Thyroid gland (tissue), 4 donors: ENCODE data around the gene VPS54.

Source experiments
- POLR2A ChIP-seq, 2 donors: fragments of 450-650 bp; IDR thresholded peaks; one replicate each; pipeline ENCODE4 v1.6.1; 2017; ENCODE audit warnings: antibody characterized with exemption in 2 of 2, mild to moderate bottlenecking in 2 of 2, moderate library complexity in 1 of 2
- TF ChIP-seq, protein P1 (sequence below), 6 experiments: fragments of 200-600 bp in 3 of 6; fragments of 450-650 bp in 3 of 6; sonication (generic) in 3 of 6; IDR thresholded peaks; one replicate each; pipeline ENCODE4 v1.5.1; 2016 to 2019; ENCODE audit warnings: antibody characterized with exemption in 6 of 6, mild to moderate bottlenecking in 2 of 6, inconsistent platforms in 1 of 6, moderate library complexity in 1 of 6

DNA sequence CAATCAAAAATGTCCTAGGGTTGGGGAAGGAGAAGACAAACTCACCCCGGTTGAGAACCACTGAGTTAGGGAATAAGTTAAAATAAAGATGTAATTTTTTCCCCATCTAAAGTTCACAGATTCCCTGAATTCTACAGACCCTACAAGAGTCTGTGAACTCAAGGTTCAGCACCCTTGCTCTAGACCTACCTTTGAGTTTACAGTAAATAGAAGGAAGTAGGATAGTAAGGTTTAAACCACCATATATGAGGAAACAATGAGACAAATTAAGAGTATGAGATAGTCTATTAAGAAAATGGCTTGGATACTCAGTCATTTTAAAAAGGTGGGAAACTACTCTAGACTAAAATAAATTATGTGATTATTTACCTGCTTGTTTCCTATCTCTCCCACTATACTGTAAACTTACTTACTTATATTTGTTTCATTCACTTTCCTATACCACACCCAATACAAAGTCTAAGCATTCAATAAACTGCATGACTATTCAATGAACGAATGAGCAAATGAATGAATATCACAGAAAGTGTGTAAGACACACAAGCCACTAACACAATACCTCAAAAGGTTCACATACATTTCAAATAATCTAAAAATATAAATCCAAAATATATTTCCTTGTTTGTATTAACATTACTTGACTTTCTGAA lies 13.4 kb downstream of the VPS54 start:
- TF ChIP-seq, protein P1, sequence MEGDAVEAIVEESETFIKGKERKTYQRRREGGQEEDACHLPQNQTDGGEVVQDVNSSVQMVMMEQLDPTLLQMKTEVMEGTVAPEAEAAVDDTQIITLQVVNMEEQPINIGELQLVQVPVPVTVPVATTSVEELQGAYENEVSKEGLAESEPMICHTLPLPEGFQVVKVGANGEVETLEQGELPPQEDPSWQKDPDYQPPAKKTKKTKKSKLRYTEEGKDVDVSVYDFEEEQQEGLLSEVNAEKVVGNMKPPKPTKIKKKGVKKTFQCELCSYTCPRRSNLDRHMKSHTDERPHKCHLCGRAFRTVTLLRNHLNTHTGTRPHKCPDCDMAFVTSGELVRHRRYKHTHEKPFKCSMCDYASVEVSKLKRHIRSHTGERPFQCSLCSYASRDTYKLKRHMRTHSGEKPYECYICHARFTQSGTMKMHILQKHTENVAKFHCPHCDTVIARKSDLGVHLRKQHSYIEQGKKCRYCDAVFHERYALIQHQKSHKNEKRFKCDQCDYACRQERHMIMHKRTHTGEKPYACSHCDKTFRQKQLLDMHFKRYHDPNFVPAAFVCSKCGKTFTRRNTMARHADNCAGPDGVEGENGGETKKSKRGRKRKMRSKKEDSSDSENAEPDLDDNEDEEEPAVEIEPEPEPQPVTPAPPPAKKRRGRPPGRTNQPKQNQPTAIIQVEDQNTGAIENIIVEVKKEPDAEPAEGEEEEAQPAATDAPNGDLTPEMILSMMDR (IDR thresholded peaks at IDR 0.05): no peak
- no peak for TF ChIP-seq POLR2A (IDR thresholded peaks at IDR 0.05)
